Activated CD8-positive, alpha-beta memory T cell treated with anti-CD3 and anti-CD28 coated beads, Interleukin-2, amount 10 ng/mL, durations not matched to agents 7 days and 5 days (primary cell): ENCODE results near the gene SDCBP2. TPM values are rescaled to one million over a fixed set of nuclear protein-coding genes. Genes with fewer than 3 reads are reported as not detected.
A peak's percentile ranks its signal among the peaks of the same experiment; 100 is the strongest.

Experiments used
- ATAC-seq: fragments of 150-1000 bp; cut with Tn5 transposase; one replicate; pipeline ENCODE4 v1.10.0; 2021; ENCODE audit warnings: moderate library complexity
- CTCF ChIA-PET: fragments of 350-600 bp; sonication (Branson Sonifier 250); formaldehyde crosslinking; loops from one replicate; lab custom pipeline; 2021; ENCODE audit warnings: antibody characterized with exemption; lab: Charles Lee
- DNase-seq: peaks from one replicate; pipeline ENCODE4 v3.0.0-alpha.2; 2020
- H3K27ac Mint-ChIP-seq: one replicate; pipeline ENCODE4 v1.8.0; 2021; ENCODE audit warnings: mild to moderate bottlenecking, mixed read lengths
- H3K27me3 Mint-ChIP-seq: one replicate; pipeline ENCODE4 v1.8.0; 2021; ENCODE audit warnings: mixed read lengths
- H3K36me3 Mint-ChIP-seq: one replicate; pipeline ENCODE4 v1.8.0; 2021; ENCODE audit warnings: mild to moderate bottlenecking, mixed read lengths
- H3K4me1 Mint-ChIP-seq: one replicate; pipeline ENCODE4 v1.8.0; 2021; ENCODE audit warnings: mixed read lengths
- H3K4me3 Mint-ChIP-seq: one replicate; pipeline ENCODE4 v1.8.0; 2021; ENCODE audit warnings: mild to moderate bottlenecking, moderate library complexity, mixed read lengths
- H3K9me3 Mint-ChIP-seq: one replicate; pipeline ENCODE4 v1.8.0; 2022; ENCODE audit warnings: low read depth, mixed read lengths
- total RNA-seq, 2 experiments: library from RNA; stranded (reverse); gene quantifications; one replicate each; pipeline ENCODE4 v1.2.3, GENCODE V29; 2021

Gene SDCBP2
- total RNA-seq, 2 experiments from 2014 or later: 2.1 to 4.3 TPM

- no peak for ATAC-seq
- H3K27ac Mint-ChIP-seq: no peak overlapping the region
Measured at GRCh38 chr20:1370548-1371110, 41.7 kb upstream of the SDCBP2 start.

GRCh38 chr20:1369970-1370369 lies 41.0 kb upstream of the SDCBP2 start:
- H3K4me1 Mint-ChIP-seq: peaks cover 46% of the 10 kb centered on the region
- no peak for ATAC-seq
- H3K4me3 Mint-ChIP-seq: no peak overlapping the region
- no peaks in the 10 kb centered on the region for H3K9me3 Mint-ChIP-seq
- H3K36me3 Mint-ChIP-seq: peaks cover 66% of the 10 kb centered on the region
- H3K27me3 Mint-ChIP-seq: no peaks in the 10 kb centered on the region
- no peak overlapping the region for H3K27ac Mint-ChIP-seq
- DNase-seq: no peak
- CTCF ChIA-PET: interaction anchor here (1.0 to 1.3 kb wide), 2 partner anchors 14 to 96 kb away, joined by 3 read pairs; partner anchors contain the start of gene NSFL1C

More at GRCh38 chr20:1370548-1371110, 41.7 kb upstream of the SDCBP2 start:
- CTCF ChIA-PET: interaction anchor here (1.0 to 1.3 kb wide), 2 partner anchors 13 to 95 kb away, joined by 3 read pairs; partner anchors contain the start of gene NSFL1C
- Mint-ChIP-seq H3K4me1 (peaks cover 46% of the 10 kb centered on the region), H3K4me3 (no peak overlapping the region), H3K9me3 (no peaks in the 10 kb centered on the region), H3K27me3 (no peaks in the 10 kb centered on the region), H3K36me3 (peaks cover 64% of the 10 kb centered on the region)
- no peak for DNase-seq

- Mint-ChIP-seq H3K9me3 (no peaks in the 10 kb centered on the region), H3K4me1 (peaks cover 53% of the 10 kb centered on the region), H3K4me3 (no peak overlapping the region), H3K27me3 (no peaks in the 10 kb centered on the region), H3K36me3 (peaks cover 68% of the 10 kb centered on the region), H3K27ac (no peak overlapping the region)
- ATAC-seq (no peak), DNase-seq (no peak)
- CTCF ChIA-PET: interaction anchor here (1.1 kb wide), 1 partner anchor 31 kb away, joined by 3 read pairs; no protein-coding TSS in a partner anchor
Measured at GRCh38 chr20:1368448-1369199, 39.7 kb upstream of the SDCBP2 start.

GRCh38 chr20:1367479-1367878 lies 38.5 kb upstream of the SDCBP2 start:
- no peak overlapping the region for H3K27ac Mint-ChIP-seq

DNA sequence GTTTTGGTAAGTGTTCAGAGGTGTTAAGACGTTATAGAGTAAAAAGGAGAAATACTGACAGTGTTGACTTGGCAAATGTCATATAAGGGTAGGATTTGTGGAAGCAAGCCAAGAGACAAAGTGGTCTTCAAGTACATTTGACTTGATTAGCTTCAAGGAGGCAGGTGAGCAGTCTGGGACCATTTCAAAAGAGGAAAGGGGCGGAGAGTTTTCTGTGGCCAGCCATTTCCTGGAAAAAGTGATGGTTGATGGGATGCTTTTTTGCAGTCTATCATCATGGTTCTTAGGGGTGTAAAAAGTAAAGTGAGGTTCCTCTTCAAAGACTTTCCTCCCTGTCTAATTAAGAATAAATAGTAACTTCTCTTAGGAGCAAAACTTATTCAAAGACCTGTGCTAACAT lies 35.2 kb upstream of the SDCBP2 start:
- H3K27ac Mint-ChIP-seq: peak overlapping the region; percentile 86
- H3K36me3 Mint-ChIP-seq: peaks cover 73% of the 10 kb centered on the region
- H3K4me1 Mint-ChIP-seq: peaks cover 62% of the 10 kb centered on the region
- ATAC-seq (peak; percentile 76), DNase-seq (peak; percentile 77)
- CTCF ChIA-PET: interaction anchor here (1.8 kb wide), 1 partner anchor 27 kb away, joined by 6 read pairs; no protein-coding TSS in a partner anchor
- H3K4me3 Mint-ChIP-seq: peak overlapping the region; percentile 29
- H3K27me3 Mint-ChIP-seq: no peaks in the 10 kb centered on the region
- no peaks in the 10 kb centered on the region for H3K9me3 Mint-ChIP-seq

More at GRCh38 chr20:1367479-1367878, 38.5 kb upstream of the SDCBP2 start:
- peaks cover 58% of the 10 kb centered on the region for H3K4me1 Mint-ChIP-seq
- no peaks in the 10 kb centered on the region for H3K9me3 Mint-ChIP-seq
- no peaks in the 10 kb centered on the region for H3K27me3 Mint-ChIP-seq
- CTCF ChIA-PET: no interaction called here
- DNase-seq (no peak), ATAC-seq (no peak)
- peaks cover 66% of the 10 kb centered on the region for H3K36me3 Mint-ChIP-seq
- H3K4me3 Mint-ChIP-seq: no peak overlapping the region

GRCh38 chr20:1363522-1363921 lies 34.6 kb upstream of the SDCBP2 start:
- no peaks in the 10 kb centered on the region for H3K27me3 Mint-ChIP-seq
- peak overlapping the region; percentile 86 for H3K27ac Mint-ChIP-seq
- H3K9me3 Mint-ChIP-seq: no peaks in the 10 kb centered on the region
- peak overlapping the region; percentile 29 for H3K4me3 Mint-ChIP-seq
- ATAC-seq (peak; percentile 16), DNase-seq (no peak)
- H3K36me3 Mint-ChIP-seq: peaks cover 71% of the 10 kb centered on the region
- CTCF ChIA-PET: interaction anchor here (1.8 kb wide), 1 partner anchor 28 kb away, joined by 6 read pairs; no protein-coding TSS in a partner anchor
- peaks cover 67% of the 10 kb centered on the region for H3K4me1 Mint-ChIP-seq

DNA sequence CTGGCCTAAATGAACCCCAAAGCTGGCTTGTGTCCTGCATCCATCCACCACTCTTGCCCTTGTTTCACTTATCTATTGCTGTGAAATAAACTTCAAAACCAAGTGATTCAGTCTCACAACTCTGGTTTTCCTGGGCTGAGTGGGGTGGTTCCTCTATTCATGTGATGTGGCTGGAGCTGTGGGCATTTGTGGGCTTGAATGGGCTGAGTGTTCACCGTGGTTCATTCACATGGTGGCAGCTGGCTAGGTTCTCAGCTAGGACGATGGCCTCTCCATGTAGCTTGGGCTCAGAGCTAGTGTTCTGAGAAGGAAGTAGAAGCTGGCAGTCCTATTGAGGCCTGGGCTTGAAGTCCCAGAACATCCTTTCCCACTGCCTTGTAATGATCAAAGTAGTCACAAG lies 33.5 kb upstream of the SDCBP2 start:
- no peak for DNase-seq
- H3K4me3 Mint-ChIP-seq: no peak overlapping the region
- H3K9me3 Mint-ChIP-seq: no peaks in the 10 kb centered on the region

DNA sequence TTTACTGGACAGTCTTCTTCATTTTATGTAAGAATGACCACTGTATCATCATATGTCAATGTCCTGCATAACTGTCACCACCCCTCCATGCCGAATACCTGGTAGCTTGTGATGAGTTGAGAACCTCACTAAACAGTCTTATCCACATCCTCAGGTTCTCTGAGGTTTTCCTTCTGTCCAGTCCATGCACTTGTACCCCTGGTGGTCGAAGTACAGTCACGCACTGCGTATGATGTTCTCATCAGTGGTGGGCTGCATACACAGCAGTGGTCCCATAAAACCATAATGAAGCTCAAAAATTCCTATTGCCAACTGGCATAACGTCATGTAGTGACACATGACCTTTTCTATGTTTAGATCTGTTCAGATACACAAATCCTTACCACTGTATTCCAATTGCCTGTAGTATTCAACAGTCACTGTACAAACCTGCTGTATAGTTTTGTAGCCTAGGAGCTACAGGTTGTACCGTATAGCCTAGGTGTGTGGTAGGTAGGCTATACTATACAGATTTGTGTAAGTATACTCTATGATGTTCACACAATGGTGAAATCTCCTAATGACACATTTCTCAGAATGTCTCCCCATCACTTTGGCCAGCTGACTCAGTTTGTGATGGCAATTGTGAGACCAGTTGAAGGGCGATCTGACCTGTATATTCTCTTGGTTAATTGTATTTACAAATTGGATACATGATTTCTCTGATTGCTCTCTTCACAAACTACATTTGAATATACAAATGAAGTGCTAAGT lies 31.3 kb upstream of the SDCBP2 start:
- ATAC-seq: no peak
- Mint-ChIP-seq H3K27me3 (no peaks in the 10 kb centered on the region), H3K36me3 (peaks cover 68% of the 10 kb centered on the region), H3K9me3 (no peaks in the 10 kb centered on the region), H3K4me3 (no peak overlapping the region), H3K27ac (peak overlapping the region; percentile 60), H3K4me1 (peaks cover 81% of the 10 kb centered on the region)
- CTCF ChIA-PET: interaction anchor here (0.8 kb wide), 1 partner anchor 32 kb away, joined by 4 read pairs; no protein-coding TSS in a partner anchor
- DNase-seq: no peak

More for the DNA sequence above, 33.5 kb upstream of the SDCBP2 start:
- Mint-ChIP-seq H3K4me1 (peaks cover 78% of the 10 kb centered on the region), H3K27ac (peak overlapping the region; percentile 86), H3K27me3 (no peaks in the 10 kb centered on the region), H3K36me3 (peaks cover 68% of the 10 kb centered on the region)
- CTCF ChIA-PET: interaction anchor here (1.0 to 2.0 kb wide), 6 partner anchors 15 to 106 kb away, joined by 3 to 6 read pairs (median 3); no protein-coding TSS in a partner anchor
- ATAC-seq: no peak

DNA sequence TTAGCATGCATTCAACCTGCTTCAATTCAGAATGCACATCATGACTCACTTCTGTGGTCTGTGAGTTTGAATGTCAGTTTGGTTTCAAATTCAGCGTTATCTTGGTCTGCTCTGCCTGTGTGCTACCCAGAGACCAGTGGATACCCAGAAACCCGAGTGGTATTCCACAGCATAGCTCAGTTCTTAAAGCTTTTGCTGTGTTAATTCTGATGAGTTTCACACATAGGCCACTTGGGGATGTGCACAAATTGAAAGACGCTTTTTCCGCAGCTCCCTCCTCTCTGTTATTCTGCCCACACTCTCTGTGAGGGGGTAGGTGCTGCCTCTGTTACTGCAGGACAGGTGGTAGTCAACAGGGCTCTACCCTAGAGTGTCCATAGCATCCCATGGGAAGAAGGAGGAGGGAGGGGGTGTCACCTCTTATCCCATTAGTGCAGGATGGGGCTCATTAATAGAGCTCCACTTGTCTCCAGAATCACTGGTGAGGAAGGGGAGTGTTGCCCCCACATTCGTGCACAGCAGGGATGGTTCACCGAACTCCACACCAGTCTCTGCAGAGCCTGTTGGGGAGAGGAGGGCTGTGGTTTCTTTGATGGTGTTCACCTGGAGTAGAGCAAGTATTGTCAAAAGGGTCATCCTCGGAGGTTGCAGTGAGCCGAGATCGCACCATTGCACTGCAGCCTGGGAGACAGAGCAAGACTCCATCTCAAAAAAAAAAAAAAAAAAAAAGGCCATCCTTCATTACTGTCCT lies 29.2 kb upstream of the SDCBP2 start:
- H3K9me3 Mint-ChIP-seq: peaks cover 8% of the 10 kb centered on the region
- H3K27me3 Mint-ChIP-seq: no peaks in the 10 kb centered on the region
- DNase-seq (peak; percentile 85), ATAC-seq (peak; percentile 96)
- peaks cover 63% of the 10 kb centered on the region for H3K4me1 Mint-ChIP-seq
- peaks cover 73% of the 10 kb centered on the region for H3K36me3 Mint-ChIP-seq
- H3K4me3 Mint-ChIP-seq: peak overlapping the region; percentile 61
- peak overlapping the region; percentile 96 for H3K27ac Mint-ChIP-seq
- CTCF ChIA-PET: interaction anchor here (0.6 to 1.5 kb wide), 17 partner anchors 9 to 145 kb away, joined by 3 to 9 read pairs (median 4); partner anchors contain the start of gene SDCBP2

GRCh38 chr20:1353956-1354355 lies 25.0 kb upstream of the SDCBP2 start:
- Mint-ChIP-seq H3K27ac (no peak overlapping the region), H3K9me3 (peaks cover 15% of the 10 kb centered on the region), H3K4me1 (peaks cover 28% of the 10 kb centered on the region), H3K4me3 (no peak overlapping the region), H3K27me3 (no peaks in the 10 kb centered on the region), H3K36me3 (peaks cover 74% of the 10 kb centered on the region)
- DNase-seq (no peak), ATAC-seq (no peak)
- CTCF ChIA-PET: no interaction called here

- DNase-seq (no peak), ATAC-seq (peak; percentile 36)
- peaks cover 33% of the 10 kb centered on the region for H3K4me1 Mint-ChIP-seq
- peak overlapping the region; percentile 62 for H3K27ac Mint-ChIP-seq
- peaks cover 10% of the 10 kb centered on the region for H3K9me3 Mint-ChIP-seq
- no peaks in the 10 kb centered on the region for H3K27me3 Mint-ChIP-seq
- H3K36me3 Mint-ChIP-seq: peaks cover 41% of the 10 kb centered on the region
- H3K4me3 Mint-ChIP-seq: peak overlapping the region; percentile 29
- CTCF ChIA-PET: interaction anchor here (0.9 to 1.3 kb wide), 3 partner anchors 10 to 20 kb away, joined by 3 to 4 read pairs (median 3); no protein-coding TSS in a partner anchor
Measured at GRCh38 chr20:1346315-1346969, 17.5 kb upstream of the SDCBP2 start.

GRCh38 chr20:1345756-1346093 lies 16.8 kb upstream of the SDCBP2 start:
- no peak for DNase-seq

More at GRCh38 chr20:1345756-1346093, 16.8 kb upstream of the SDCBP2 start:
- peak overlapping the region; percentile 37 for H3K27ac Mint-ChIP-seq
- no peak for ATAC-seq
- peaks cover 33% of the 10 kb centered on the region for H3K4me1 Mint-ChIP-seq
- H3K36me3 Mint-ChIP-seq: peaks cover 35% of the 10 kb centered on the region
- CTCF ChIA-PET: interaction anchor here (0.9 to 3.0 kb wide), 4 partner anchors 9 to 20 kb away, joined by 3 to 9 read pairs (median 4); no protein-coding TSS in a partner anchor
- no peak overlapping the region for H3K4me3 Mint-ChIP-seq
- H3K9me3 Mint-ChIP-seq: peaks cover 10% of the 10 kb centered on the region
- H3K27me3 Mint-ChIP-seq: no peaks in the 10 kb centered on the region
